ENCODE data around the gene COL27A1. TPM values are rescaled to one million over a fixed set of nuclear protein-coding genes. Genes with fewer than 3 reads are reported as not detected.

Gene COL27A1
- total RNA-seq, 1 donor from 2014 or later = 6.4 TPM

DNA sequence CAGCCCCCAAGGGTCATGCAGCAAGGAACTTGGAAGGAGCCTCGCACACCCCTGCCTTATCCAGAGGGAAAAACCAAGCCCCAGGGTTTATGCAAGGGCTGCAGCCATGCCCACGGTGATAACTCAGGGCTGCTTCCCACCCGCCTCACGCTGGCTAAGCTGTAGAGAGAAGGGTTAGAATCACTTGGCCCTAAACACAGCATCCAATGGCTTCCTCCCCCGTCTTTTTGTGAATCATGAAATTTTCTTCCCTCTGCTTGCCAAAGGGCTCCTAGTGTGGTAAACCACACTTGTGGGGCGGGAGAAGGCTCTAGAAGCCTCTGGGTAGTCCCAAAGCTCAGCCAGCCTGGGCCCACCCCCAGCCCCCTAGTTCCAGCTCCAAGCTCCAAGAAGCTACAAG is 111.6 kb downstream of the COL27A1 start:
- Histone ChIP-seq H3K27ac (replicated peaks) (no peak overlapping the region), H3K4me1 (no peaks in the 10 kb centered on the region), H3K27me3 (ENCODE audit: low read depth) (no peaks in the 10 kb centered on the region), H3K9me3 (replicated peaks) (no peaks in the 10 kb centered on the region), H3K4me3 (no peak overlapping the region), H3K36me3 (no peaks in the 10 kb centered on the region)
- intact Hi-C loops (cut with micrococcal nuclease) = no loop called here
- no peak for DNase-seq
- TF ChIP-seq, protein P1, sequence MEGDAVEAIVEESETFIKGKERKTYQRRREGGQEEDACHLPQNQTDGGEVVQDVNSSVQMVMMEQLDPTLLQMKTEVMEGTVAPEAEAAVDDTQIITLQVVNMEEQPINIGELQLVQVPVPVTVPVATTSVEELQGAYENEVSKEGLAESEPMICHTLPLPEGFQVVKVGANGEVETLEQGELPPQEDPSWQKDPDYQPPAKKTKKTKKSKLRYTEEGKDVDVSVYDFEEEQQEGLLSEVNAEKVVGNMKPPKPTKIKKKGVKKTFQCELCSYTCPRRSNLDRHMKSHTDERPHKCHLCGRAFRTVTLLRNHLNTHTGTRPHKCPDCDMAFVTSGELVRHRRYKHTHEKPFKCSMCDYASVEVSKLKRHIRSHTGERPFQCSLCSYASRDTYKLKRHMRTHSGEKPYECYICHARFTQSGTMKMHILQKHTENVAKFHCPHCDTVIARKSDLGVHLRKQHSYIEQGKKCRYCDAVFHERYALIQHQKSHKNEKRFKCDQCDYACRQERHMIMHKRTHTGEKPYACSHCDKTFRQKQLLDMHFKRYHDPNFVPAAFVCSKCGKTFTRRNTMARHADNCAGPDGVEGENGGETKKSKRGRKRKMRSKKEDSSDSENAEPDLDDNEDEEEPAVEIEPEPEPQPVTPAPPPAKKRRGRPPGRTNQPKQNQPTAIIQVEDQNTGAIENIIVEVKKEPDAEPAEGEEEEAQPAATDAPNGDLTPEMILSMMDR (IDR thresholded peaks at IDR 0.05; ENCODE audit: borderline replicate concordance) = no peak

DNA sequence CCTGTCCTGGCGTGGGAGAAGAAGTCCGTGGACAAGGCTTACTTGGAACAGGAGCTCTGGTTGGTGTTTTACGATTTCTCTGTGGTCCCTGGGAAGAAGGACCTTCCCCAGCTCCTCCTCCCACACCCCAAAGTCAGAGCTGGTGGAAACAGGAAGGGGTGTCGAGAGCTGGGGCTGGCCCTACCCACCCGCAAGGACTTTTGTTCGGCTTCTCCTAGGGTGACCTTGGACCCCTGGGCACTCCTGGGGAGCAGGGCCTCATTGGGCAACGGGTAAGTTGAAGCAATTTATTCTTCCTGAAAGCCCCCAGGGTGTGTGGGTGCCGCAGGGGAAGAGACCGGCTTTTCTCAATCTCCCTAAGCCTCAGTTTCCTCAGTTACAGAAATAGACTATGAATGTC is 113.7 kb downstream of the COL27A1 start:
- TF ChIP-seq, protein P1 (IDR thresholded peaks at IDR 0.05; ENCODE audit: borderline replicate concordance) = no peak
- DNase-seq = no peak
- no peaks in the 10 kb centered on the region for H3K36me3 ChIP-seq
- H3K4me1 ChIP-seq = no peaks in the 10 kb centered on the region
- H3K27ac ChIP-seq (replicated peaks) = no peak overlapping the region
- no peak overlapping the region for H3K4me3 ChIP-seq
- H3K9me3 ChIP-seq (replicated peaks) = no peaks in the 10 kb centered on the region
- intact Hi-C loops (cut with micrococcal nuclease) = no loop called here
- H3K27me3 ChIP-seq (ENCODE audit: low read depth) = no peaks in the 10 kb centered on the region

DNA sequence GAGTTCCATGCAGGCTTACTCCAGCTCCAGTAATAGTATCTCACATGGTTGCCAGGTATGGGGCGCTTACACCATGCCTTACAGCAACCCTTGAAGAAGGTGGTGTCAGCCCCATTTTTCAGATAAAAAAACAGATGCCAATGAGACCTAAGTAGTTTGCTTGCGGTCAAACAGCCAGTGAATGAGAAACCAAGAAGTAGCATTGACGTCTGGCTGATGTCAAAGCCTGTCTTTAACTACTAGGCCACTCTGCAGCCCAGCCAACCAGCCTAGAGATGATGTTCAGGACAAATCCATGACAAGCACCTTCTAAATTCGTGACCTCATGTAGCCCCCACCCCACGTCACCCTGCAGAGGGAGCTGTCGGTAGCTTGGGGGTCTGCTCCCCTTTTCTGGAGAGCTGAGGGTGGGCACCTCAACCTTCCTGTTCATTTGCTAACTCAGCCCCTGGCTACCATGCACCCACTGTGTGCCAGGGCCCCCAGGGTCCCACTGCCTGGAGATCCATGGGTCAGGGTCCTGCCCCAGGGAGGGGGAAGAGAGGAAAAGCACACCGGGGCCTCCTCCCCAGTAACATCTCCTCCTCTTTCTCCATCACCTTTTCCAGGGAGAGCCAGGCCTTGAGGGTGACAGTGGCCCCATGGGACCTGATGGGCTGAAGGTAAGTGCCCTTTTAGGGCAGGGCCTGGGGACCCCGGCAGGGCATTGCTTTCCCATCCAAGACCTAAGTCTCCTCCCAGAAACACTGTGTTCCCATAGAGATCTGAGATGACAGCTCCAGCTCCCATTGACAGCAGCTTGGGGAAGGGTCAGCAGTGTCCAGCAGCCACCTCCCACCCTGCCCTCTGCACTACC is 115.0 kb downstream of the COL27A1 start:
- TF ChIP-seq, protein P1 (IDR thresholded peaks at IDR 0.05; ENCODE audit: borderline replicate concordance) = no peak
- Histone ChIP-seq H3K9me3 (replicated peaks) (no peaks in the 10 kb centered on the region), H3K4me3 (no peak overlapping the region), H3K27ac (replicated peaks) (no peak overlapping the region), H3K36me3 (no peaks in the 10 kb centered on the region), H3K27me3 (ENCODE audit: low read depth) (no peaks in the 10 kb centered on the region), H3K4me1 (no peaks in the 10 kb centered on the region)
- intact Hi-C loops (cut with micrococcal nuclease) = loop anchor here (10.0 kb wide), 1 partner anchor 116 kb away; the partner anchor contains the start of gene COL27A1
- DNase-seq = no peak

DNA sequence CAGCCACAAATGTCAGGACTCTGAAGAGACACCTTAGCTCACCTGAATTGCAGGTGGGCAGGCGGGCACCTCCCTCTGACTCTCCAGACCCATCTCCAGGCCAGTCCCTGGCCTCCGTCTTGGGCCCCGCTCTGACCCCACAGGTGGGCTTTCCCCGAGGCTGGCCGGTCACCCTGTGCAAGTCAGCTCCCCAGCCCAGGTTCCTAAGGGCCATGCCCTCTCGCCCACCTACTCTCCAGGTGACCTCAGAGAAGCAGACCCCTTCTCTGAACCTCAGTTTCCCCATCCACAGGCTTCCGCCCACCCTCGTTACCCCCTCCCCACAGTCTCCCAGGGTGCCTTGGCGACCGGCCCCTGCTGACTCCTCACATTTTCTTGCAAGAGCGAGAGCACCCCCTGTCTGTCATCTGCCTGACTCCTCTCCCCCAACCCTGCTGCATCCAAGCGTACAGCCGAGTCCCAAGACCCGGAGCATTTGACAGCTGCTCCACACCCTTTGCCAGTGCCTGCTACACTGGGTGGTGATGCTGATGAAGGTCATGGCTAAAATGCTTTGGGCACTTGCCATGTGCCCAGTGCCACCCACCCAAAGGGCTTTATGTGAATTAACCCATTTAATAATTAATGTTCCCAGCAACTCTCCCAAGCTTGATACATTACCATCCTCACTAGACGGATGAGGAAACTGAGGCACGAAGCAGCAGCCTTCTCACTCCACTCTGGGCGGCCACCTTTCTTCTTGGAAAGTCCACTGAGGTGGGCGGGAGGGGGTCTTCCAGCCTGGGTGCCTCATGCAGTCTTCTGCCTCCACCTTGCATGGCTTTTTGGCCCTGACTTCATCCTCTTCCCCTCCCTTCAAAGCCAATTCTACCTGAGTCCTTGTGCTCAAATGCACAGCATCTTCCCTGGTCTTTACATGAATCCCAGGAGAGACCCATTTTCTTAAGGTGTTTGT is 116.5 kb downstream of the COL27A1 start:
- intact Hi-C loops (cut with micrococcal nuclease) = loop anchor here (10.0 kb wide), 1 partner anchor 117 kb away; the partner anchor contains the start of gene COL27A1
- no peaks in the 10 kb centered on the region for H3K9me3 ChIP-seq (replicated peaks)
- H3K27ac ChIP-seq (replicated peaks) = no peak overlapping the region
- H3K36me3 ChIP-seq = no peaks in the 10 kb centered on the region
- peak; percentile 48 for DNase-seq
- H3K4me3 ChIP-seq = no peak overlapping the region
- H3K4me1 ChIP-seq = no peaks in the 10 kb centered on the region
- TF ChIP-seq, protein P1 (IDR thresholded peaks at IDR 0.05; ENCODE audit: borderline replicate concordance) = peak; percentile 67
- no peaks in the 10 kb centered on the region for H3K27me3 ChIP-seq (ENCODE audit: low read depth)

DNA sequence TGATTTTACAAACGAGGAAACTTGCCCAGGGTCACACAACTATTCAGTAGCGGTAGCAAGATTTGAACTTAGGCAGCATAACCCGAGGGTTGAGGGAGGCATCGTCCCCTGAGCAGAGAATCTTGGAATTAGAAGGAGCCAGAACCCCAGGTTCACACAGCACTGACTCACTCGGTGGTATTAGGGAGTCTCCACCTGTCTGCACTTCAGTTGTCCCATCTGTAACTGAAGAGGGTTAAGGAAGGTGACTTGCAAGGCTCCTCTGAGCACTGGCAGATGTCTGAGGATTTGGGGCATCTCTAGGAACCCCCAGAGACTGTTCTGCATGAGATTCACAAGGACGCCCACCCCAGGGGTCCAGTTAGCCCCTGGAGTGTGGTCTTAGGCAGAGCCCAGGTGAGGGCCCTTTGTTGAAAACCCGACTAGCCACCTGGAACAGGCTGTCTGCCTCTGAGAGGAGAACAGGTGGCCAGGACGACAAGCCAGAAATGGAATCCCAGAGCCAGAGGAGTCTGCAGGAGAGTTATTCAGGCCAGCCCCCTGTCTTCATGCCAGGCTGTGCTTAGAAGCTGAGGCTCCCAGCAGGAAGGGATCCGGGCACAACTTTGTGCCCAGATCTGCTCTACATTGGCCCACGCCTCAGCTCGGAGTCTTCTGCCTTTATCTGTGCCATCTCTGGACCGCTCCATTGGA is 117.5 kb downstream of the COL27A1 start:
- no peak overlapping the region for H3K27ac ChIP-seq (replicated peaks)
- H3K9me3 ChIP-seq (replicated peaks) = no peaks in the 10 kb centered on the region
- H3K36me3 ChIP-seq = no peaks in the 10 kb centered on the region
- intact Hi-C loops (cut with micrococcal nuclease) = loop anchor here (10.0 kb wide), 1 partner anchor 118 kb away; the partner anchor contains the start of gene COL27A1
- H3K27me3 ChIP-seq (ENCODE audit: low read depth) = no peaks in the 10 kb centered on the region
- TF ChIP-seq, protein P1 (IDR thresholded peaks at IDR 0.05; ENCODE audit: borderline replicate concordance) = no peak
- no peak overlapping the region for H3K4me3 ChIP-seq
- DNase-seq = no peak
- H3K4me1 ChIP-seq = no peaks in the 10 kb centered on the region
